GM23248 (cell line): ENCODE data around the gene AQP2. TPM values are rescaled to one million over a fixed set of nuclear protein-coding genes. Genes with fewer than 3 reads are reported as not detected.

Experiments
- DNase-seq: peaks from one replicate; pipeline ENCODE4 v3.0.0-alpha.2; 2015
- H2AFZ ChIP-seq: fragments of 200-600 bp; sonication (generic); 2 replicates; pipeline ENCODE4 v1.6.1; 2016; ENCODE audit warnings: antibody characterized with exemption
- H3F3A ChIP-seq: fragments of 200-600 bp; sonication (generic); 2 replicates; pipeline ENCODE4 v1.6.1; 2016; ENCODE audit warnings: mild to moderate bottlenecking, antibody characterized with exemption, mixed run types; ENCODE audit not compliant: insufficient read depth
- H3K27ac ChIP-seq: fragments of 200-600 bp; sonication (generic); 2 replicates; pipeline ENCODE4 v1.5.1; 2016; ENCODE audit warnings: mild to moderate bottlenecking
- H3K27me3 ChIP-seq: fragments of 200-600 bp; sonication (generic); replicated peaks from 2 replicates; pipeline ENCODE4 v1.6.1; 2016; ENCODE audit warnings: mild to moderate bottlenecking; ENCODE audit not compliant: insufficient read depth
- H3K36me3 ChIP-seq: fragments of 200-600 bp; sonication (generic); 2 replicates; pipeline ENCODE4 v1.6.1; 2016; ENCODE audit warnings: low read depth, mild to moderate bottlenecking
- H3K4me1 ChIP-seq: fragments of 200-600 bp; sonication (generic); 2 replicates; pipeline ENCODE4 v1.6.1; 2016; ENCODE audit warnings: mild to moderate bottlenecking; ENCODE audit not compliant: insufficient read depth
- H3K4me2 ChIP-seq: fragments of 200-600 bp; sonication (generic); one replicate; pipeline ENCODE4 v1.6.1; 2016; ENCODE audit warnings: mild to moderate bottlenecking; ENCODE audit not compliant: unreplicated experiment
- H3K4me3 ChIP-seq: fragments of 200-600 bp; sonication (generic); 2 replicates; pipeline ENCODE4 v1.5.1; 2016; ENCODE audit warnings: mild to moderate bottlenecking
- H3K79me2 ChIP-seq: fragments of 200-600 bp; sonication (generic); 2 replicates; pipeline ENCODE4 v1.6.1; 2016; ENCODE audit warnings: mild to moderate bottlenecking; ENCODE audit not compliant: insufficient read depth
- H3K9ac ChIP-seq: fragments of 200-600 bp; sonication (generic); 2 replicates; pipeline ENCODE4 v1.6.1; 2016; ENCODE audit warnings: mild to moderate bottlenecking
- H3K9me2 ChIP-seq: fragments of 200-600 bp; sonication (generic); 2 replicates; pipeline ENCODE4 v1.6.1; 2016; ENCODE audit warnings: mixed run types, mild to moderate bottlenecking, moderate library complexity; ENCODE audit not compliant: insufficient read depth
- H3K9me3 ChIP-seq: fragments of 200-600 bp; sonication (generic); one replicate; pipeline ENCODE4 v1.6.1; 2017; ENCODE audit warnings: low read depth
- H4K20me1 ChIP-seq: fragments of 200-600 bp; sonication (generic); 2 replicates; pipeline ENCODE4 v1.6.0; 2016; ENCODE audit not compliant: insufficient read depth
- EZH2 ChIP-seq: fragments of 200-600 bp; sonication (generic); IDR thresholded peaks from 2 replicates; pipeline ENCODE4 v1.6.1; 2018; ENCODE audit warnings: antibody characterized with exemption, mild to moderate bottlenecking; ENCODE audit not compliant: insufficient read depth, poor library complexity, severe bottlenecking
- EZH2phosphoT487 ChIP-seq: fragments of 200-600 bp; sonication (generic); IDR thresholded peaks from 2 replicates; pipeline ENCODE4 v1.6.1; 2018; ENCODE audit warnings: antibody characterized with exemption, moderate library complexity, mild to moderate bottlenecking, low read depth; ENCODE audit not compliant: insufficient read depth
- WGBS, 2 experiments: methylation state at CpG; one replicate each; pipeline ENCODE4 v1.1.6; 2015 to 2017; ENCODE audit warnings: low lambda C conversion rate in 2 of 2, low coverage in 1 of 2; ENCODE audit errors: missing lambda C conversion rate in 2 of 2; 5-methylcytosine and 5-hydroxymethylcytosine counted together
- in situ Hi-C: fragments of 300-500 bp; cut with MboI; formaldehyde crosslinking; loops from 2 replicates; pipeline ENCODE4 v1.15.0; 2020
- polyA plus RNA-seq: library from polyadenylated mRNA; unstranded; fragments of >200 nt; fragmentation: Nextera tagmentation; extraction: Ambion mirVana; gene quantifications from 2 replicates; pipeline ENCODE4 v1.2.1, GENCODE V29; 2016
- total RNA-seq: library from RNA; depleted of rRNA; stranded (reverse); fragments of >200 nt; shearing (Covaris generic); gene quantifications from 2 replicates; pipeline ENCODE4 v1.2.3, GENCODE V29; 2014

AQP2 gene
- total and polyA plus RNA-seq, 2 experiments from 2014 or later = not detected

DNA sequence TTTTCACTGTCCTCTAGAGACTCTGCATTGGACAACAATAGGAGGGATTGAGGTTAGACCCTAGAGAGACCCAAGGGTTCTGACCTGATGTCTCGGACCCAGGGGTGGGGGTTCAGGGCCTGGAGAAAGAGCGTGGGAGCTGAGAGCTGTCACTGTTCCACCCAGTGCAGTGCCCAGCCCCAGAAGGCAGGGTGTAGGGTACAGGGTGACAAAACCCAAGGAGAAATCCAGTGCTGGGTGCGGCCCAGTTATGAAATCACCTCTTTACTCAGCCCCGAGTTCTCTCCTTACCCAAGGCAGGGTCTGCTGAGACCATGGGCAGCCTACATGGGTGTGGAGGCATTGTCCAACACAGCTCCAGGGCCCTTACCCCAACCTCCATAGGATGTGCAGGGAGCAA, 2.6 kb downstream of the AQP2 start:
- peaks cover 27% of the 10 kb centered on the region for H3K27me3 ChIP-seq
- H3K4me1 ChIP-seq = no peaks in the 10 kb centered on the region
- DNase-seq = no peak
- no peak overlapping the region for H3K27ac ChIP-seq
- H3K9me3 ChIP-seq = no peaks in the 10 kb centered on the region
- no peaks in the 10 kb centered on the region for H3K36me3 ChIP-seq
- 47 to 69% methylated on average over 4 of the region's 4 CpGs for WGBS, 2 experiments
- H3K4me2 ChIP-seq = no peak overlapping the region
- no peak overlapping the region for H3K4me3 ChIP-seq
- H3K9me2 ChIP-seq = no peaks in the 10 kb centered on the region
- no peaks in the 10 kb centered on the region for H3F3A ChIP-seq
- no peaks in the 10 kb centered on the region for H4K20me1 ChIP-seq
- H3K79me2 ChIP-seq = no peaks in the 10 kb centered on the region
- in situ Hi-C loops = no loop called here
- no peak overlapping the region for H3K9ac ChIP-seq
- no peak for TF ChIP-seq EZH2
- TF ChIP-seq EZH2phosphoT487 = no peak
- H2AFZ ChIP-seq = no peak overlapping the region

DNA sequence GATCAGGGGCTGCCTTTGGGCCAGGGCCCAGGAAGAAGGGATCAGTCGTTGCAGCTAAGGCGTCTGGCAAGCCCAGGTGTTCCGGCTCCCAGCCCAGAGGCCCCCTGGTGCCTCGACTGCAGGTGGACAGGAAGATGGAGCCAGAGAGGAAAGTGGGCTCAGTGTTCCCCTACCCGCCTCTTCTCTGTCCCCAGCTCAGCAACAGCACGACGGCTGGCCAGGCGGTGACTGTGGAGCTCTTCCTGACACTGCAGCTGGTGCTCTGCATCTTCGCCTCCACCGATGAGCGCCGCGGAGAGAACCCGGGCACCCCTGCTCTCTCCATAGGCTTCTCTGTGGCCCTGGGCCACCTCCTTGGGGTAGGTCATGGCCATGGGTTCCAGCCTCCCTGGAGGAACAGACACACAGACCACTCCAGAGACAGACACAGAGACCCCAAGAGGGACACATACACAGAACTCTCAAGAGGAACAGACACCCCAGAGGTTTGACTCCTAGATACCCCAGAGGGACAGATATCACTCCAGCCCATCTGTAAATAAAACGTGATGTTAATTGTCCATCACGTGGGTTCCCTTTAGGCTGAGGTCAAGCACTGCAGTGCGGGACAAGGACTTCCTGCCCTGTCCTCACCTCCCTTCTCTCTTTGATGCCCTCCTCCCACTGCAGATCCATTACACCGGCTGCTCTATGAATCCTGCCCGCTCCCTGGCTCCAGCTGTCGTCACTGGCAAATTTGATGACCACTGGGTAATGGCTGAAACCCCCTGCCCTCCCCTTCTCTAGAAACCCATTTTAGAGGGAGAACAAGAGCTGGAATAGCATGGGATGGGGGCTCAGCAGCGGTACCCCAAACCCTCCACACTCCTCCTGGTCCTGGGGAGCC, 3.7 kb downstream of the AQP2 start:
- Histone ChIP-seq H3K9me3 (no peaks in the 10 kb centered on the region), H2AFZ (no peak overlapping the region), H3K27me3 (peaks cover 28% of the 10 kb centered on the region), H3K27ac (no peak overlapping the region), H3K36me3 (no peaks in the 10 kb centered on the region), H3K4me2 (no peak overlapping the region), H3K4me1 (no peaks in the 10 kb centered on the region), H3K4me3 (no peak overlapping the region), H3K9ac (no peak overlapping the region), H4K20me1 (no peaks in the 10 kb centered on the region), H3F3A (no peaks in the 10 kb centered on the region), H3K79me2 (no peaks in the 10 kb centered on the region), H3K9me2 (no peaks in the 10 kb centered on the region)
- in situ Hi-C loops = no loop called here
- WGBS, 2 experiments = 63 to 66% methylated on average over 21 of the region's 21 CpGs
- no peak for DNase-seq
- no peak for TF ChIP-seq EZH2
- TF ChIP-seq EZH2phosphoT487 = no peak

DNA sequence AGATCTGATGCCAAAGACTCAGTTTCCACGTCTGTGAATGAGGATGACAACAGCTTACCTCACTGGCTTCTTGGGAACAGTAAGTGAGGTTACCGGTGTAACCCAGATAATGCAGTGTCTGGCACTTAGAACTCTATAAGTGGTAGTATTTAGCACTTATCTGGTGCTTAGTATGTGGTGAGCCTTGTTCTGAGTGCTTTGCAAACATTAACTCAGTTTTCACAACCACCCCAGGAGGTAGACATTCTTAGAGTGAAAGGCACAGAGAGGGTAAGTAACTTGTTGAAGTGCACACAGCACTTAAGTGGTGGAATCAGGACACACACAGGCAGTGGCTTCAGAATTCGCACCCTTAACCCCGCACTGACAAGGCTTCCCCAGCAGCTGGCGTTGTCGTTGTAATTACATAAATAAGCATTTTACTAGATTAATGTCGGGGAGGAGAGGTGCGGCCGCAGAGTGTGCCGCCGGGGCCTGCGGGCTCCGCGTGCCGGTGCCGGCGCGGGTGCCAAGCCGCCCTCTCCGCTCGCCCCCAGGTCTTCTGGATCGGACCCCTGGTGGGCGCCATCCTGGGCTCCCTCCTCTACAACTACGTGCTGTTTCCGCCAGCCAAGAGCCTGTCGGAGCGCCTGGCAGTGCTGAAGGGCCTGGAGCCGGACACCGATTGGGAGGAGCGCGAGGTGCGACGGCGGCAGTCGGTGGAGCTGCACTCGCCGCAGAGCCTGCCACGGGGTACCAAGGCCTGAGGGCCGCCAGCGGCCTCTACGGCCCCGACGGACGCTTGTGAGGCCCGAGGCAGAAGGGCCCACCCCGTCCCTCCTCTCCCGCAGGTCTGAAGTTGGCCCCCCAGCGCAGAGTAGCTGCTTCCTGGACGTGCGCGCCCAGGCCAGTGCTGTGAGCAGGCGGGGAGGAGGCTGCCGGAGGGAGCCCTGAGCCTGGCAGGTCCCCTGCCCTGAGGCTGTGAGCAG, 4.6 kb downstream of the AQP2 start:
- H3F3A ChIP-seq = no peaks in the 10 kb centered on the region
- no peaks in the 10 kb centered on the region for H3K4me1 ChIP-seq
- H3K9me3 ChIP-seq = no peaks in the 10 kb centered on the region
- H3K36me3 ChIP-seq = no peaks in the 10 kb centered on the region
- H4K20me1 ChIP-seq = no peaks in the 10 kb centered on the region
- 0 out of 2 replicates have a peak overlapping the region, but pooled peaks have one; percentile 7 for H3K4me3 ChIP-seq
- no peak overlapping the region for H3K4me2 ChIP-seq
- H3K79me2 ChIP-seq = no peaks in the 10 kb centered on the region
- DNase-seq = peak; percentile 48
- TF ChIP-seq EZH2 (peak; percentile 49), EZH2phosphoT487 (0 out of 2 replicates have a peak, but pooled peaks have one; percentile 75)
- H3K9ac ChIP-seq = no peak overlapping the region
- H3K9me2 ChIP-seq = no peaks in the 10 kb centered on the region
- peak overlapping the region; percentile 46; the same call in 1 of the 2 replicates for H2AFZ ChIP-seq
- no peak overlapping the region for H3K27ac ChIP-seq
- whole genome bisulfite sequencing, 2 experiments = 10 to 13% methylated on average over 43 to 47 of the region's 53 CpGs
- in situ Hi-C loops = no loop called here
- H3K27me3 ChIP-seq = peaks cover 38% of the 10 kb centered on the region

DNA sequence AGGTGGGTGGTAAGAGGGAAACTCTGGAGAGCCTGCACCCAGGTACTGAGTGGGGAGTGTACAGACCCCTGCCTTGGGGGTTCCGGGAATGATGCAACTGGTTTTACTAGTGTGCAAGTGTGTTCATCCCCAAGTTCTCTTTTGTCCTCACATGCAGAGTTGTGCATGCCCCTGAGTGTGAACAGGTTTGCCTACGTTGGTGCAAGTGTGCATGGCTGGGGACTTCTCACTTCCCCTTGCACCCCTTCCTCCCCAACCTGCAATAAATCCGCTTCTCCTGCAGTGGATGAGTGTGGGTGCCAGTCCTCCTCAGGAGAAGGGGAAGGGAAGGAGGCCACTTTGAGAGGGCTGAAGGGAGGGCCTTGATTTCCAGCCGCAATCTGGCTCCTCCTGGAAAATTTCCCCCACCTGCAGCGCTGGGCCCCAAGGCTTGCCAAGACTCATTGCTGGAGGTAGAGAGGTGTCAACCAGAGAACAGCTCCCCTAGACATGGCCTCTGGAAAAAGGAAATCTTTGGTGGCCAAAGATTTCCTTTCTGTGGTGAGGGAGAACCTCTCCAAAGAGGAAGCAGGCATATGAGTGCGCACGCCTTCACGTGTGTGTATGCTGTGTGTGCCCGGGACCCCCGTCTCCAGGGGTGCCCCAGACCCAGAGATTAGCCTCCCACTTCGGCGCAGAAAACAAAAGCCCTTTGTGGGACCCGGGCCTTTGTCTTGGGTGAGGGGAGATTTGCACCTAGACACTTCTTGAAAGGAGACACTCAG, 5.5 kb downstream of the AQP2 start:
- no peak for DNase-seq
- H3K9me2 ChIP-seq = no peaks in the 10 kb centered on the region
- no peaks in the 10 kb centered on the region for H3K4me1 ChIP-seq
- H4K20me1 ChIP-seq = no peaks in the 10 kb centered on the region
- H3K79me2 ChIP-seq = no peaks in the 10 kb centered on the region
- in situ Hi-C loops = no loop called here
- no peak overlapping the region for H3K4me2 ChIP-seq
- 59 to 60% methylated on average over 13 of the region's 13 CpGs for WGBS, 2 experiments
- H3K27me3 ChIP-seq = peaks cover 47% of the 10 kb centered on the region
- no peaks in the 10 kb centered on the region for H3F3A ChIP-seq
- no peaks in the 10 kb centered on the region for H3K9me3 ChIP-seq
- TF ChIP-seq EZH2 = no peak
- TF ChIP-seq EZH2phosphoT487 = no peak
- no peak overlapping the region for H3K4me3 ChIP-seq
- H3K27ac ChIP-seq = no peak overlapping the region
- no peak overlapping the region for H2AFZ ChIP-seq
- H3K36me3 ChIP-seq = no peaks in the 10 kb centered on the region
- no peak overlapping the region for H3K9ac ChIP-seq
